Stimulated activated CD8-positive, alpha-beta memory T cell treated with anti-CD3 and anti-CD28 coated beads, Interleukin-4, amount 100 ng/mL, for 24 hours (primary cell): ENCODE data around the gene HEATR9.
A peak's percentile ranks its signal among the peaks of the same experiment; 100 is the strongest.

Source experiments
- DNase-seq: peaks from one replicate; pipeline ENCODE4 v3.0.0-alpha.2; 2020; ENCODE audit warnings: low read depth

The HEATR9 gene

DNA sequence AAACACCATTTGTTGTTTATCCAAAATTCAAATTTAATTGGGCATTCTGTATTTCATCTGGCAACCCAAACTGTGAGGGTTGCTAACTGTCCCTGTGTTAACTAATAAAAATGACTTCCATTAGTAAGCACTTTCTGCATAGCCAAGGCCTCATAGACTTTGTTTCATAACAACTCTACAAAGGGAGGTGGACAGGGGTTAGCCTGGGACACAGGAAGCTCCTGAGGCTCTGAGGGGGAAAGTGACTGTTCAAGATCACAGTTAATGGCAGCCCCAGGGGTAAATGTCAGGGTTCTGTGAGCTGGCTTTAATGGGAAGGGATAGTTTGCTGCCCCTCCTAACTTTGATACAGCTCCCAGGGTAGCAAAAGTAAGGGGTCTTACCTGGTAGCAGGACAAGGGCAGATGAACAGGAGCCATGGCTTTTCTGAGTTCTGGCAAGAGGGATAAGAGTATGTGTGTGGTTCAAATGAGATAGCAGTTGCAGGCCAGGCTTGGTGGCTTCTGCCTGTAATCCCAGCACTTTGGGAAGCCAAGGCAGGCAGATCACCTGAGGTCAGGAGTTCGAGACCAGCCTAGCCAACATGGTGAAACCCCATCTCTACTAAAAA is 2.2 kb downstream of the HEATR9 start:
- no peak for DNase-seq

DNA sequence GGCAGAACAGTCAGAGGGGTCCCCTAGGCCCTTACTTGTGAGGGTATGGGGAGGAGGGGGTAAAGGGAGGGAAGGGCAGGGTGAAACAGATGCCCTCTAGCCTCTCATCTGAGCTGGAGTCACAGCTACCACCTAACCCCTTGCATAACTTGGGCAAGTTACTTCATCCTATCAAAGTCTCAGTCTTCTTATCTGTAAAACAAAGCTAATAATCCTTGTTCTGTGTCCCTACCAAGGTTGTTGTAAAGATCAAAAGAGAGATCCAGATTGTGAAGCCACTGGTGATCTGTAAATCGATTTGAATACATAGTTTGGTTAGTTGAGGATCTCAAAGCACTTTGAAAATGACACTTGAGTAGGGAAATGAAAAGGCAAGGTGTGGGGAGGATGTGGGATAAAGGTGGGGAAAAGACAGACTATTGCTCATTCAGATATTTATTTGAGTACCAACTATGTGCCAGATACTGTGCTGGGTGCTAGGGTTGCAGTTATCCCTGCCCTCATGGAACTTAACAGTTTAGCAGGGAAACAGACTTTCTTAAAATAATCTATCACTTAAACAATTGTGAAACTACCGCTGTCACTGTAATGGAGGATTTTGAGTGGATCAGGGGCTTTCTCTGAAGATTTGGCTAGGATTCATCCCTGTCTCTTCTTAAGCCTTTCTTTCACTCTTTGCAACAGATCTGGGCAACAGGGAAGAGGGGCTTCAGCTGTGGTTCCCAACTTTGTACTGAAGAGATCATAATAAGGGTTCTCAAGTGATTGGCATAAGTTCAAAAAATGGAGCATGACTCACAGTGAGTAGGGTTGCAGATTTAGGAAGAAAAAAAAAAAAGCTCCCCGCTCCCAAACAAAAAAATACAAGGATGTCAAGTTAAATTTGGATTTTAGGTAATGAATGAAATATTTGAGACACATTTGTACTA is 3.0 kb downstream of the HEATR9 start:
- no peak for DNase-seq

DNA sequence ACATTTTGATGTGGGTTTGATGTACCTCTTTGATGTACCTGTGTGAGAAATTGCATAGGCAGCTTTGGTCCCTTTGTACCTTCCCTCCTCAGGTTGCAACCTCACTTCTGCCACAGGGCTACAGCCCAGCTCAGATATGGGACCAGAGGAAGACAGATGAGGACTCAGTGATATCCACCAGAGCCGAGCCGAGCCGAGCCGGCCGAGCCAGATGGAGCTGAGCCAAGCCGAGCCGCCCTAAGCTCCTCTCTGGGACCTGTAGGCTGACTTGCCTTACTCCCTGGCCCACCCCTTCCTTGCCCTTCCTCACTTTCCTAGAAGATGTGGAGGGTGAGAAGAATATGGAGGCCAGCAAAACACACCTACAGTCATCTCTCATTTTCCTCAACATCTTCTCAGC is 3.8 kb downstream of the HEATR9 start:
- DNase-seq, result no peak

DNA sequence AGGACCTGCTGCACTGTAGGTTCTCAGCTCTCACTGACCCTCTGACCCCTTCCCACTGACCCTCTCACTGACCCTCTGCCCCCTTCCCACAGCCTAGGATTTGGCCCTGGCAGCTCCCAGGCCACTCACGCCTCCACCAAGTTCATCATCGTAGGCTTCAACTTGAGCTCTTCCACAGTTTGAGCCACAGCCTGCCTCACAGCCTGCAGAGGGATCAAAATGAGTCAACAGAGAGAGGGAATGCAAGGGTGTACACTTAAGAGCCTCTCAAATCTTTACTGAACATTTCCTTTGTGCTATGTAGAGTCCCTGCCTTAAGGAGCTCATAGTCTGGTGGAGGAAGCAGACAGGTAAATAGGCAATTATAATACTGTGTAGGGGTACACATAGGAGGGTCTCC is 12.1 kb downstream of the HEATR9 start:
- no peak for DNase-seq

DNA sequence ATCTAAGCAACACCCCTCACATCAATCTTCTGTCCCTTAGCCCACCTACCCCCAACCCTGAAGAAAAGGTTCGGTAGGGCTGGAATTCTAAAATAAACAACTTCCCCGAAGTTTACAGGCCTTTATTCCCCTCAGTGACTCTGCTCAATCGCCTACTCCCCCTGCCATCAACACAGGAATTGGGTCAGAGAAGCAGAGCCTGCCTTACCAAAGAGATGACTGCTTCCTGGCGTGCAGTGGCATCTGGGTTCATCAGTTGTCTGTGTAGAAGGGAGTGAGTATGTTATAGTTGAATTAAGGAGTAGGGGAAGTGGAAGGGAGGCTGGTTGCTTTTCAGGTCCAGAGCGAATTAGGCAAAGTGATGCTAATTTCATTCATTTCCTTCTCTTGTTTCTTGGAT is 12.7 kb downstream of the HEATR9 start:
- DNase-seq, result no peak

DNA sequence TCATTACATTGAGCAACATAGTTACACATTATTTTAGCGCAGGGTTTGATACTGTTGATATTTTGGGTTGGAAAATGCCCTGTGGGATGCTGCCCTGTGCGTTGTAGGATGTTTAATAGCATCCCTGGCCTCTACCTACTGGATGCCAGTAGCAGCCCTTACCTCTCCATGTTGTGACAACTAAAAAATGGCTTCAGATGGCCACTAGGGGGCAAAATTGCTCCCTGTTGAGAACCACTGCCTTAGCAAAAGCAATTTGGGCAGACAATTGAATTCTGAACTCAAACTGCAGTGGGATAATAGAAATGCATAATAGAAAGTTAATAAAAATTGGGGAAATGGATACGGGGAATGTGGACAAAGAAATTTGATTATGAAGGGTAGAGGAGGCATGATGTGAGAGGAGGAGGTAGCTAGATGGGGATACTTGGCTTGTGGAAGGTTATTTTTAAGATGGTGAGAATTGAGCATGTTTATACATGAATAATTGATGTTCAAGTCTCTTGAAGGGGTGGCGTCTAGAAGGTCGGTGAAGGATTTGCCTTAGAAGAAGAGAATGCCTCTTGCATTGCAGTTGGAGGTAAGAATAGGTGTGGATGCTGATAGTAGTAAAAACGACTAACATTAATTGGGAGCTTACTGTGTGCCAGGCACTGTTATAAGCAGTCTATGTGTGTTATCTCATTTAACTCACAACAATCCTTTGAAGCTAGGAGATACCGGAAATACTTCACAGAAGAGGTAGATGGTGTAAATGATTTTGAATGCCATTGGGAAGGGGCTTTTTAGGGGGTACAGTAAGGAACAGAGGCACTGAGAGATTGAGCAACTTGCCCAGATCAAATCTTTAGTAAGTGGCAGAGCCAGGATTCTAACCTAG is 19.0 kb downstream of the HEATR9 start:
- peak; percentile 25 for DNase-seq

DNA sequence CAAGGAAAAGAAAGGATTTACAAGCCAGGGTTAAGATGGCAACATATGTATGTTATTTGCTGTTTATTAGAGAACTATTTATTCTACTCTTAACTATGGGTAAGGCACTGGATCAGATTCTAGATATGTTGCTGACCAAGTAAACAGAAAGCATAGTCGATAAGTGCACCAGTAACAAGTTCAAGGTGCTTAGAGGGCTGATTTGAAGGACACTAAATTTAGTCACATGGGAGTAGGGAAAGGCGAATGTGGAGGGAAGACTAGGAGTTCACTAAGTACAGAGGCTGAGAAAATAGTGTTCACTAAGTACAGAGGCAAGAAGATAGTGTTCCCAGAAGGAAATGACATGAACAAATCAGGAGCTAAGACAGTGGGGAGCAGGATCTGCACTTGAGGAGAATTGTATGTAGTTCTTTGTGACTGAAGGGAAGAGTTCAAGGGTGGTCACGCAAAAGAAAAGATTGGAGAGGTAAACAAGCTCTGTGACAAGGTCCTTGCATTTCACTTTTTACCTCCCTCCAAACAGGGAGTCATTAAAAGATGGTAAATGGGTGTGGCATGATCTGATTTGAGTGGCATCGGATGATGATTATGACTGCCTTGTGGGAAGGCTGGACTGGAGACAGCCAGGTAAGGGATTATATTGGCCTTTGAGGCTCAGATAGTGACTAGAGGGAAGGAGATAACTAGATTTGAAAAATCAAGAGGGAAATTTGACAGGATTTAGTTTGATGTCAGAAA is 20.9 kb downstream of the HEATR9 start:
- no peak for DNase-seq

DNA sequence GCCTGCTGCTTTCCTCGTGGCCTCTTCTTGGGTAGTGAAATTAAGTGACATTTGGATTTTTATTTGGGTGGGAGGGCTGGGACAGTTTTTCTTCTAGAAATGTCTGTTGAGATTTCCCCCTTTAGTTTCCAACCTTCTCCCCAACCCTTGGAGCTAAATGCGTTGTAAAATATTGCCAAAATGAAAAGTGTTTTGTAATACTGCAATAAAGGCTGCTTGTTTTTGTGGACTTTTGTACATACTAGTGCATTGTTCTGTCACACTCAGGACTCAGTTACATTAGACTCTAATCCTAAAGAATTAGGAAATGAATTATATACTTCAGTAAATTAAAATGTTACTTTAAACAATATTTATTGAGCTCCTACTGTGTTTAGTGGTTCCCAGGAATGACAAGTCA is 21.7 kb downstream of the HEATR9 start:
- no peak for DNase-seq

DNA sequence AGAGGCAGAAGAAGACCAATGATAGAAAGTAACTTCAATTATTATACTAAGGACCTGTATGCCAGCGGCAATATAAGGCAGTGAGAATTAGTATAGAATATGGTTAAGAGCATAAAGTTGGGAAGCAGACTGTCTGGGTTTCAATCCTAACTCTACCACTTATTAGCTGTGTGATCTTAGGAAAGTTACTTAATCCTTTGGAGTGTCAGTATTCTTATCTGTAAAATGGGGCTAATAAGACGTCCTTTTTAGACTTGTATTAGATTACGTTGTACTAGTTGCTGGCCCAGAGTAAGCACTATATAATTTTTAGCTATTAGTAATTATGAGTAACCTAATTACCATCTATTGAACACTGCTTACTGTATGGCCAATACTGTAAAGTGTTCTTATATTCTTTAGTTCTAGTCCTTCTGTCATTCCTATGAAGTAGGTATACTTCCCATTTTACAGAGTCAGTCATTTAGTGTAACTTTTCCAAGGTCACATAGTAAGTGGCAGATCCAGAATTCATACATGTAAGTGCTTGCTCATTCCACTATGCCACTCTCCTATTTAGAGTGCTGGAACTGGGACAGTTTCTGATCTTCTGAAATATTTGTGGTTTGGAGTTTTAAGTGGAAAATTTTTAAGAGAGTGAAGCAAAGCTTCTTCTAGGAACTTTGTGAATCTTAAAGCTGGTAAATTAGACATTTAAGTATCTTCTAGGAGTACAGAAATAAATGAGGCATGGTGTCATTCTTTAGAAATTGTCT is 22.5 kb downstream of the HEATR9 start:
- no peak for DNase-seq

DNA sequence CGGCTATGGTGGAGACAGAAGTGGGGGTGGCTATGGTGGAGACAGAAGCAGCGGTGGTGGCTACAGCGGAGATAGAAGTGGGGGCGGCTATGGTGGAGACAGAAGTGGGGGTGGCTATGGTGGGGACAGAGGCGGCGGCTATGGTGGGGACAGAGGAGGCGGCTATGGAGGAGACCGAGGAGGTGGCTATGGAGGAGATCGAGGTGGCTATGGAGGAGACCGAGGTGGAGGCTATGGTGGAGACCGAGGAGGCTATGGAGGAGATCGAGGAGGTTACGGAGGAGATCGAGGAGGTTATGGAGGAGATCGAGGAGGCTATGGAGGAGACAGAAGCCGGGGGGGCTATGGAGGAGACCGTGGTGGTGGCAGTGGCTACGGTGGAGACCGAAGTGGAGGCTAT is 24.1 kb downstream of the HEATR9 start:
- no peak for DNase-seq

DNA sequence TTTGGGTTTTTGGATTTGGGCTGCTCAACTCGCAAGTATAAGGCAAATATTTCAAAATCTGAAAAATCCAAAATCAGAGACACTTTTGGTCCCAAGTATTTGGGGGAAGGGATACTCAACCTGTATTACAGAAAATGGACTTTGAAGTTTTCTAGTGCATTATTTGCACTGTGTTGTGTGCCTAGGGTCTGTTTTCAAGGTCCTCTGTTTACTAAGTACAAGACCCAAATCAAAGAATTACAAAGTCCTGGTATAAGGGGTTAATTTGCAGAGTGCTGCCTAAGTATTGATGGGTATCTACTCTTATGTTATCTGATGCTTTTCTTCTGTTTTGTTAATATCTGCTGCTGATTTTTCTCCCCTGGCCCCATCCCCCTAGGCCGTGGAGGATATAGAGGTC is 25.0 kb downstream of the HEATR9 start:
- no peak for DNase-seq

DNA sequence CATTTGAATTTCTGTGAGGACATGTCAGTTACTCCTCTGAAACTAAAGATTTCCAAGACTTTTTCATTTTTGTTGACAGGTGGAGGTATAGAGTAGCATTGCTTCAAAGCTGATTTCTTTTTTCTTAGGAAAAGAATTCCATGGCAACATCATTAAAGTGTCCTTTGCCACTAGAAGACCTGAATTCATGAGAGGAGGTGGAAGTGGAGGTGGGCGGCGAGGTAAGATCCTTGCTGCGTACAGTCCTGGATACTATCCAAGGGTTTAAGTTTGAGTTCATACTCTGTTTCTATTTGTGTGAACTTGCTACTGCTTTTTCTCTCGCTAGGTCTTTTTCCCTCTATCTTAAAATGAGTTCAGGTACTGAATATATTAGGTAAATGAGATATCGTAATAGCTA is 26.5 kb downstream of the HEATR9 start:
- no peak for DNase-seq

DNA sequence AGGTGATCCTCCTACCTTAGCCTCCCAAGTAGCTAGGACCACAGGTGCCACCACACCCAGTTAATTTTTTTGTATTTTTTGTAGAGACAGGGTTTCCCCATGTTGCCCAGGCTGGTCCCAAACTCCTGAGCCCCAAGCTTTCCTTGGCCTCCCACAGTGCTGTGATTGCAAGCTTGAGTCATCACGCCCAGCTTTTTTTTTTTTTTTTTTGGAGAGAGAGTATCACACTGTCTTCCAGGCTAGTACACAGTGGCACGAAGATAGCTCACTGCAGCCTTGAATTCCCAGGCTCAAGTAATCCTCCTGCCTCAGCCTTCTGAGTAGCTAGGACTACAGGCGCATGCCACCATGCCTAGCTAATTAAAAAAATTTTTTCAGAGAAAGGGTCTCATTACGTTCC is 27.2 kb downstream of the HEATR9 start:
- no peak for DNase-seq

DNA sequence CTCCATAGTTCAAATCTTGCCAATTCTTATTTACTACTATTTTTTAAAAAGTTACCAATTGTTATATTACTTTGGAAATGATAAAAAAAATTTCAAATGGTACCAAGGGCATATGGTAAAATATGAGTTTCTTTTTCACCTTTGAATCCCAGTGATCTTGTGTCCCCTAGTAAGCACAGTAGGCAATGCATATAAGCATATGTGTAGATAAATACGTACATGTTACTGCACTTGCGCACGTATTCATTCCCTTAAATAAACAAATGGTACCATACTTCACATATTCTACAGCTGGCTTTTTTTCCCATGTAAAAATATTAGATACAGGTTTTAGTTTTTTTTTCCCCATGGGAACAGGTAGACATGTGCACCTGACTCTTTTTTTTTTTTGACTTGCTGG is 27.6 kb downstream of the HEATR9 start:
- no peak for DNase-seq

DNA sequence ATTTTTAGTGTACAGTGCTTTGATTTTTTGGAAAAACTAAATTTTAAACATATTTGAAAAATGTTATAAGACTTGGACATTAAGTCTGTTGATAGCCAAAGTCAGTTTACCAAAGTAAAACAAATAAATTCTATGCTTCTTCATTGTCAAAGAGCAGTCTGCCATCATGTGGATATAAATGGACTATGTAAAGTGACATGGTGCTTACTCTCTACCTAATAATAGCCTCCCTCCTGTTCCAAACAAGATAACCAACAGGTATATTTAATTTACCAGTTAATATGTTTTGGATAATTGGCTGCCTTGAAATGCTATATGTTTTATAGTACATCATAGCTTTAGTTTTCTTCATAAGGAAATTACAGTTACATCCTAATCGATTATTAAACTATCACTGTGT is 43.5 kb downstream of the HEATR9 start:
- DNase-seq, result no peak

DNA sequence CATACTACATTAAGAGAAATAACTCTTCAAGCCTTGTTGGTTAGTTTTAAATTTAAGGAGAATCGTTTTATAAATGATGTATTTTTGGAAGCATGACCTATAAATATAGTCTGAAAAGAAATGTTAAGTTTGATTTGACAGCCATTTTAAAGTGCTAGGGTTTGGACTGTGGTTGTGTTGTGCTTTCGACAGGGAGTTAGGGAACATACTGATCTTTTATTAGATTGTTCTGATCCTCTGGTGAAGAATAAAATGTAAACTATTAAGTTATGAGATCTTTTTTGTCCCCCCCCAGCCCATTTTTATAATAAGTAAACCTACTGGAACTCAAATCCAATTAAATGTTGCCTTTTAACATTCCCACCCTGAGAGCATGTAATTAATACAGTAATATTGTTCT is 47.4 kb downstream of the HEATR9 start:
- no peak for DNase-seq

DNA sequence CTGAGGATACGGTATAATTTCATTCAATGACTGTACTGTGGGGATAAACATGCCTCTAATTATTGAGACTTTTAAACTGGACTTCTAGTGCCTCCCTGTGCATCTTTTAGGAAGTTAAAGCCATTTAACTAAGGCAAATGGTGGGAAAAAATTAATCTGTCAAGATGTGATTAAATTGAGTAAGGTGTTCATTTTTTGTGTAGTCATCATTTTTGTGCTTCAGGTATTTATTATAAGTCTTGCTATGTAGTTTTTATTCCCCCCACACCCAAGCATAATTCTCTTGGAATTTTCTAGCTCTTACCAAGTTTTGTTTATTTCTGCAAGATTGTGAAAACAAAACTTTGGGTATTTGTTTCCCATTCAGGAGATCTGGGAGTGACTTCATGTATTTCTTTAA is 49.2 kb downstream of the HEATR9 start:
- no peak for DNase-seq

DNA sequence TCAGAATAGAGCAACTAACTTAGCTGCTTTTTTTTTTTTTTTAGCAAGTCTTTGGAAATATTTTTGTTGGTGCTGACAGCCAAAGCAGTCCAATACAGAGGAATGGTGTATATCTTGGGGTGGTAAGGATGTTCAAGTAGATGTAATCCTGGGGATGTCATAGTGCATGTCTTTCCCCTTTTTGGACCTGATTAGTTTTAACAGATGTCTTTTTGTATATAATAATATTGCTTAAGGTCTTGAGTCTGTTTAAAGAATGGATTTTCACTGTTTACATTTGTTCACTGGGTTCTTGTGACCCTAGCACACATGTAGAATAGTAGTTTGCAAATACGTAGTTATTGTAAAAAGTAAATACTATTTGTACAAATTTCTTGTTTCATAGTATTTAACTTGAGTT is 51.5 kb downstream of the HEATR9 start:
- DNase-seq, result no peak

DNA sequence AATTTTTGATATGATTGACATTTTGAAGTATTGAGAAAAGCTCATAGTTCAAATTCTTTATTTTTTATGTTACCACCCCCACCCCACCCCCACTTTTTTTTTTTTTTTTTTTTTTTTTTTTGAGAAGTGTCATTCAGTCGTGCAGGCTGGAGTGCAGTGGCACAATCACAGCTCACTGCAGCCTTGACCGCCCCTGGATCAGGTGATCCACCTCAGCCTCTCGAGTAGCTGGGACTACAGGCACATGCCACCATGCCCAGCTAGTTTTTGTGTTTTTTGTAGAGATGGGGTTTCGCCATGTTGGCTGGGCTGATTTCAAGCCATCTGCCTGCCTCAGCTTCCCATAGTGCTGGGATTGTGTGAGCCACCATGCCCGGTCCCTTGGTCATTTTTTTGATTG is 52.0 kb downstream of the HEATR9 start:
- no peak for DNase-seq

DNA sequence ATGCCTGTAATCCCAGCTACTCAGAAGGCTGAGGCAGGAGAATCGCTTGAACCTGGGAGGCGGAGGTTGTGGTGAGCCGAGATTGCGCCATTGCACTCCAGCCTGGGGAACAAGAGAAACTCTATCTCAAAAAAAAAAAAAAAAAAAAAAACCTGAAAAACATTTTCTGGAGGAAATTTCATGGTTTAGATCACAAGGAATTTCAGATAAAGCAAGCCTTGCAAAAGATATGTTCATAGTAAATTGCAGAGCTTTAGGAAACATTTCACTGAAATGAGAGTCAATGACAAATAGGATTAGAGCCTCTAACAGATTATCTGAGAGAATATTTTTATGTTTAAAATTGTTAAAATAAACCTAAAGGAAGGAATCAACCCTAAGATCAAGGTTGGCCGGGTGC is 56.2 kb downstream of the HEATR9 start:
- no peak for DNase-seq

DNA sequence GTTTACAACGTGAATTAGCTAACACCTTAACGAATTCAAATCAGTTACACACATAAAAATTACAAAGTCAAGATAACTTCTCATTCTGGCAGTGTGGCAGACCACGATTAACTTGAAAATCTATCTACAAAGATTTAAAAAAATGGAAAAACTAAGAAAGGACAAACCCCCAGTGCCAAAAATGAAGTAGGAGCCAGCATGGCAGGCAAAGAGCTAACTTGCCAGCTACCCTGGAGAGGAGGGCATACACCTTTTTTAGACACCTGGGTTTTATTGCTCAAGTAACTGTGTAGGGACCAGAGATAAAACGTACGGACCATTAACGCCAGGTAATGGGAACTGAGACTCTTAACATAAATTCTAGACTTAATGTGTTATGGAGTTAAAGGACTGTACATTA is 56.9 kb downstream of the HEATR9 start:
- no peak for DNase-seq
